ENCODE measurements around the gene MAN1C1. TPM values are rescaled to one million over a fixed set of nuclear protein-coding genes. Genes with fewer than 3 reads are reported as not detected.

MAN1C1 gene
- total and polyA plus RNA-seq, 9 of the 15 experiments (the other 6 are each of a cell fraction or from before 2014, with no cell fraction given): 0.04 to 0.44 (median 0.10) TPM; not detected in 3

DNA sequence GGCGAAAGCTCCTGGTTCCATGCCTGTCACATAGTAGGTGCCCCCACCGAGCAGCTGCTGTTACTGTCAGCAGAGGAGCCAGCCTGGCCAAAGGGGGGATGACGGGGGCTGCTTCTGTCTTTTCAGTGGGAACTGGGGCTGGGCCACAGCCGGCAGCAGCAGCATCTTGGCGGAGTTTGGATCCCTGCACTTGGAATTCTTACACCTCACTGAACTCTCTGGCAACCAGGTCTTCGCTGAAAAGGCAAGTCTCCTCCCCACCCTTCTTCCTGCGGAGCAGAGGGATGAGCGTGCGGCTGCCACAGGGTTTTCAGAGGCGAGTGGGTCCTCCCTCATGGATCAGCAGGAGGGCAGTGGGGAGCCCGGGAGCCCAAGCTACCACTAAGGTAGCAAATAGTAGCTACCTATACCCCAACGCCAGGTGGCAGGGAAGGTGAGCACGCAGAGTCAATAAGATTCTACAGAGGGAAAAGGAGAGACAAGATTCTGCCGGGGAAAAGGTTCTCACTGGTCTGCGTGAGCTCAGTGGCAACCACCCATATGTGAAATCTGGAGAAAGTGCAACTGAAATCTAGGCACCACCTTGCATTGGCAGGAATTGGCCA, 142.0 kb downstream of the MAN1C1 start:
- H3K27me3 ChIP-seq (ENCODE audit: control insufficient read depth in 2 of 2, insufficient read depth in 2 of 2, low read length in 2 of 2): peaks cover 48 to 72% of the 10 kb centered on the region in 2 experiments
- CTCF ChIA-PET (ENCODE audit: low intra/inter-chr PET ratio): interaction anchor here (0.5 to 0.9 kb wide), 2 partner anchors 38 to 992 kb away, joined by 3 to 10 read pairs; no protein-coding TSS in a partner anchor
- FAIRE-seq (no peak), DNase-seq (ENCODE audit: extremely low read depth in 1 of 4, low spot score in 3 of 4) (no peak), ATAC-seq (peak; percentile 41; the same call in 2 of the 3 replicates)
- BruUV-seq (replicated peaks): no TSS peak
- H2AFZ ChIP-seq (ENCODE audit: low read depth, low read length): no peak overlapping the region
- H3K9me3 ChIP-seq (replicated peaks; ENCODE audit: control insufficient read depth, insufficient read depth, low read depth, low read length): no peaks in the 10 kb centered on the region
- H3K4me2 ChIP-seq (ENCODE audit: insufficient read depth, low read length): no peak overlapping the region
- no peak overlapping the region for H3K4me3 ChIP-seq
- 9% methylated on average over 15 of the region's 15 CpGs for WGBS (ENCODE audit: insufficient coverage, low coverage, missing lambda C conversion rate)
- H3K9ac ChIP-seq (ENCODE audit: insufficient read depth in 1 of 2, low read depth in 2 of 2, low read length in 2 of 2): no peak overlapping the region
- H3K27ac ChIP-seq (ENCODE audit: extremely low read depth, low read depth, low read length): no peak overlapping the region
- POLR2A ChIA-PET: interaction anchor here (0.5 to 2.4 kb wide), 13 partner anchors 8 to 1855 kb away, joined by 3 to 10 read pairs (median 4); no protein-coding TSS in a partner anchor
- peaks cover 36% of the 10 kb centered on the region for H4K20me1 ChIP-seq (replicated peaks; ENCODE audit: control insufficient read depth, insufficient read depth, low read length)
- no peaks in the 10 kb centered on the region for H3K36me3 ChIP-seq (ENCODE audit: control insufficient read depth, insufficient read depth, low read length)
- in situ Hi-C loops (cut with MboI): no loop called here
- H3K9me1 ChIP-seq (ENCODE audit: control insufficient read depth, insufficient read depth, low read length): peaks cover under 1% of the 10 kb centered on the region
- intact Hi-C loops (cut with micrococcal nuclease): no loop called here
- H3K79me2 ChIP-seq (ENCODE audit: control insufficient read depth, insufficient read depth, low read length): no peaks in the 10 kb centered on the region
- H3K4me1 ChIP-seq (replicated peaks in 1 of 2; ENCODE audit: control insufficient read depth in 2 of 2, insufficient read depth in 2 of 2, low read length in 2 of 2): peaks cover 10 to 12% of the 10 kb centered on the region in 2 experiments
- TF ChIP-seq ZNF282 (CRISPR knock-in tag; IDR thresholded peaks at IDR 0.05): no peak
- TF ChIP-seq, protein P1, sequence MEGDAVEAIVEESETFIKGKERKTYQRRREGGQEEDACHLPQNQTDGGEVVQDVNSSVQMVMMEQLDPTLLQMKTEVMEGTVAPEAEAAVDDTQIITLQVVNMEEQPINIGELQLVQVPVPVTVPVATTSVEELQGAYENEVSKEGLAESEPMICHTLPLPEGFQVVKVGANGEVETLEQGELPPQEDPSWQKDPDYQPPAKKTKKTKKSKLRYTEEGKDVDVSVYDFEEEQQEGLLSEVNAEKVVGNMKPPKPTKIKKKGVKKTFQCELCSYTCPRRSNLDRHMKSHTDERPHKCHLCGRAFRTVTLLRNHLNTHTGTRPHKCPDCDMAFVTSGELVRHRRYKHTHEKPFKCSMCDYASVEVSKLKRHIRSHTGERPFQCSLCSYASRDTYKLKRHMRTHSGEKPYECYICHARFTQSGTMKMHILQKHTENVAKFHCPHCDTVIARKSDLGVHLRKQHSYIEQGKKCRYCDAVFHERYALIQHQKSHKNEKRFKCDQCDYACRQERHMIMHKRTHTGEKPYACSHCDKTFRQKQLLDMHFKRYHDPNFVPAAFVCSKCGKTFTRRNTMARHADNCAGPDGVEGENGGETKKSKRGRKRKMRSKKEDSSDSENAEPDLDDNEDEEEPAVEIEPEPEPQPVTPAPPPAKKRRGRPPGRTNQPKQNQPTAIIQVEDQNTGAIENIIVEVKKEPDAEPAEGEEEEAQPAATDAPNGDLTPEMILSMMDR (IDR thresholded peaks at IDR 0.05 in 2 of 3, conservative IDR thresholded peaks at IDR 0.05 in 1 of 3; ENCODE audit: insufficient read depth in 2 of 3, low read depth in 1 of 3, low read length in 3 of 3): peak in 2 of 3 experiments; percentile 19 to 27; a peak in 3 of 6 replicates
- TF ChIP-seq ZKSCAN1 (IDR thresholded peaks at IDR 0.05; ENCODE audit: low read depth, low read length): peak; percentile 62; the same call in 1 of the 2 replicates
- TF ChIP-seq, protein P2, sequence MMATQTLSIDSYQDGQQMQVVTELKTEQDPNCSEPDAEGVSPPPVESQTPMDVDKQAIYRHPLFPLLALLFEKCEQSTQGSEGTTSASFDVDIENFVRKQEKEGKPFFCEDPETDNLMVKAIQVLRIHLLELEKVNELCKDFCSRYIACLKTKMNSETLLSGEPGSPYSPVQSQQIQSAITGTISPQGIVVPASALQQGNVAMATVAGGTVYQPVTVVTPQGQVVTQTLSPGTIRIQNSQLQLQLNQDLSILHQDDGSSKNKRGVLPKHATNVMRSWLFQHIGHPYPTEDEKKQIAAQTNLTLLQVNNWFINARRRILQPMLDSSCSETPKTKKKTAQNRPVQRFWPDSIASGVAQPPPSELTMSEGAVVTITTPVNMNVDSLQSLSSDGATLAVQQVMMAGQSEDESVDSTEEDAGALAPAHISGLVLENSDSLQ (IDR thresholded peaks at IDR 0.05): no peak
- TF ChIP-seq, protein P3, sequence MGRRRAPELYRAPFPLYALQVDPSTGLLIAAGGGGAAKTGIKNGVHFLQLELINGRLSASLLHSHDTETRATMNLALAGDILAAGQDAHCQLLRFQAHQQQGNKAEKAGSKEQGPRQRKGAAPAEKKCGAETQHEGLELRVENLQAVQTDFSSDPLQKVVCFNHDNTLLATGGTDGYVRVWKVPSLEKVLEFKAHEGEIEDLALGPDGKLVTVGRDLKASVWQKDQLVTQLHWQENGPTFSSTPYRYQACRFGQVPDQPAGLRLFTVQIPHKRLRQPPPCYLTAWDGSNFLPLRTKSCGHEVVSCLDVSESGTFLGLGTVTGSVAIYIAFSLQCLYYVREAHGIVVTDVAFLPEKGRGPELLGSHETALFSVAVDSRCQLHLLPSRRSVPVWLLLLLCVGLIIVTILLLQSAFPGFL (CRISPR knock-in tag; IDR thresholded peaks at IDR 0.05): no peak
- peak in 1 of 2 experiments; percentile 36; a peak in 2 of 4 replicates for TF ChIP-seq RAD21 (CRISPR knock-in tag; conservative IDR thresholded peaks at IDR 0.05 in 1 of 2, IDR thresholded peaks at IDR 0.05 in 1 of 2)
- TF ChIP-seq ARNT (IDR thresholded peaks at IDR 0.05): no peak
- TF ChIP-seq ESRRA (IDR thresholded peaks at IDR 0.05; ENCODE audit: borderline replicate concordance, low read depth): no peak
- 0 out of 2 replicates have a peak, but pooled peaks have one; percentile 51 for TF ChIP-seq PHB (CRISPR knock-in tag; IDR thresholded peaks at IDR 0.05)
- no peak for TF ChIP-seq ZFP36 (IDR thresholded peaks at IDR 0.05; ENCODE audit: low read depth, low read length, partially characterized antibody)
- TF ChIP-seq NFIX (CRISPR knock-in tag; IDR thresholded peaks at IDR 0.05; ENCODE audit: low read depth): no peak
- TF ChIP-seq FIP1L1 (IDR thresholded peaks at IDR 0.05; ENCODE audit: low read depth, low read length, poor library complexity, severe bottlenecking): no peak
- no peak for TF ChIP-seq THRAP3 (IDR thresholded peaks at IDR 0.05; ENCODE audit: borderline replicate concordance)
- TF ChIP-seq FOXM1 (IDR thresholded peaks at IDR 0.05; ENCODE audit: low read depth): no peak
- no peak for TF ChIP-seq FOXM1 (CRISPR knock-in tag; IDR thresholded peaks at IDR 0.05; ENCODE audit: low read depth)
